Colonic mucosa (tissue), 4 donors: ENCODE data around the gene R3HCC1L. TPM values are rescaled to one million over a fixed set of nuclear protein-coding genes. Genes with fewer than 3 reads are reported as not detected.

Experiments used
- DNase-seq: peaks from one replicate; pipeline ENCODE4 v3.0.0-alpha.2; 2020
- H3K27ac ChIP-seq: fragments of 200-600 bp; one replicate; pipeline ENCODE4 v1.8.0; 2021
- H3K27me3 ChIP-seq: fragments of 200-600 bp; one replicate; pipeline ENCODE4 v1.8.0; 2021
- H3K36me3 ChIP-seq: fragments of 200-600 bp; one replicate; pipeline ENCODE4 v1.8.0; 2021
- H3K4me1 ChIP-seq: fragments of 200-600 bp; one replicate; pipeline ENCODE4 v1.8.0; 2021; ENCODE audit warnings: mild to moderate bottlenecking
- H3K4me3 ChIP-seq: fragments of 200-600 bp; one replicate; pipeline ENCODE4 v1.8.0; 2021
- H3K9ac ChIP-seq, 2 donors: one replicate each; pipeline ENCODE4 v1.7.0; 2013; ENCODE audit warnings: control low read depth in 2 of 2, low read depth in 2 of 2, low read length in 2 of 2
- H3K9me3 ChIP-seq: fragments of 200-600 bp; one replicate; pipeline ENCODE4 v1.8.0; 2021
- CTCF ChIP-seq: fragments of 200-600 bp; IDR thresholded peaks from one replicate; pipeline ENCODE4 v1.8.0; 2022; ENCODE audit warnings: antibody characterized with exemption, mild to moderate bottlenecking
- intact Hi-C: fragments of 100-400 bp; cut with DNase I; formaldehyde crosslinking; loops from one replicate; pipeline ENCODE4 v1.14.1; 2022
- total RNA-seq, 2 donors: library from RNA; stranded (reverse); fragmentation: NEBNext Ultra II Directional in 1 of 2; extraction: Animal tissue kit (Norgen Biotek cat#: 25700) in 1 of 2; gene quantifications; one replicate each; pipeline ENCODE4 v1.2.1, GENCODE V29; 2021
- donor health status: healthy.
- donor health status: DM: no; HTN: no; CAD: no.
- donor health status: DM: no; HTN: no; CAD: no.

R3HCC1L gene
- total RNA-seq, 2 donors from 2014 or later, result 16.7 to 16.8 TPM

GRCh38 chr10:98272245-98272644 lies 137.8 kb downstream of the R3HCC1L start:
- Histone ChIP-seq H3K9ac (no peak overlapping the region), H3K36me3 (no peaks in the 10 kb centered on the region), H3K4me1 (no peaks in the 10 kb centered on the region), H3K27me3 (peaks cover 18% of the 10 kb centered on the region), H3K27ac (no peak overlapping the region), H3K4me3 (no peak overlapping the region), H3K9me3 (no peaks in the 10 kb centered on the region)
- intact Hi-C loops, result no loop called here
- TF ChIP-seq CTCF, result no peak
- no peak for DNase-seq

GRCh38 chr10:98272656-98273055 lies 138.2 kb downstream of the R3HCC1L start:
- TF ChIP-seq CTCF, result no peak
- H3K9me3 ChIP-seq, result no peaks in the 10 kb centered on the region
- no peak overlapping the region for H3K4me3 ChIP-seq
- intact Hi-C loops, result no loop called here
- H3K9ac ChIP-seq, result no peak overlapping the region
- no peak overlapping the region for H3K27ac ChIP-seq
- no peaks in the 10 kb centered on the region for H3K36me3 ChIP-seq
- H3K27me3 ChIP-seq, result peaks cover 14% of the 10 kb centered on the region
- no peak for DNase-seq
- H3K4me1 ChIP-seq, result no peaks in the 10 kb centered on the region

GRCh38 chr10:98273057-98273850 lies 138.8 kb downstream of the R3HCC1L start:
- no peak overlapping the region for H3K4me3 ChIP-seq
- TF ChIP-seq CTCF, result no peak
- peaks cover 11% of the 10 kb centered on the region for H3K27me3 ChIP-seq
- DNase-seq, result no peak
- H3K9me3 ChIP-seq, result no peaks in the 10 kb centered on the region
- H3K4me1 ChIP-seq, result no peaks in the 10 kb centered on the region
- no peak overlapping the region for H3K9ac ChIP-seq
- H3K36me3 ChIP-seq, result no peaks in the 10 kb centered on the region
- intact Hi-C loops, result no loop called here
- no peak overlapping the region for H3K27ac ChIP-seq

- H3K4me3 ChIP-seq, result no peak overlapping the region
- H3K9me3 ChIP-seq, result no peaks in the 10 kb centered on the region
- no peak for DNase-seq
- H3K36me3 ChIP-seq, result no peaks in the 10 kb centered on the region
- intact Hi-C loops, result no loop called here
- no peaks in the 10 kb centered on the region for H3K27me3 ChIP-seq
- H3K4me1 ChIP-seq, result no peaks in the 10 kb centered on the region
- no peak for TF ChIP-seq CTCF
- H3K27ac ChIP-seq, result no peak overlapping the region
- no peak overlapping the region for H3K9ac ChIP-seq
Observed at GRCh38 chr10:98274562-98274961, 140.1 kb downstream of the R3HCC1L start.

GRCh38 chr10:98276311-98276710 lies 141.9 kb downstream of the R3HCC1L start:
- no peak overlapping the region for H3K27ac ChIP-seq

More at GRCh38 chr10:98276311-98276710, 141.9 kb downstream of the R3HCC1L start:
- no peaks in the 10 kb centered on the region for H3K4me1 ChIP-seq
- no peaks in the 10 kb centered on the region for H3K36me3 ChIP-seq
- intact Hi-C loops, result no loop called here
- no peaks in the 10 kb centered on the region for H3K9me3 ChIP-seq
- DNase-seq, result no peak
- no peak overlapping the region for H3K4me3 ChIP-seq
- H3K27me3 ChIP-seq, result no peaks in the 10 kb centered on the region
- H3K9ac ChIP-seq, result no peak overlapping the region
- no peak for TF ChIP-seq CTCF
